Stimulated activated effector memory CD8-positive, alpha-beta T cell treated with anti-CD3 and anti-CD28 coated beads, Interleukin-12 subunit alpha, Interleukin-12 subunit beta, amount 100 ng/mL, for 72 hours (primary cell): ENCODE data around the gene MACROD2.

Source experiments
- ATAC-seq: fragments of 150-1000 bp; cut with Tn5 transposase; 2 replicates; pipeline ENCODE4 v1.10.0; 2021
- DNase-seq, 2 donors: peaks; one replicate each; pipeline ENCODE4 v3.0.0; 2021 to 2022; ENCODE audit warnings: low spot score in 2 of 2
- H3K27ac Mint-ChIP-seq: one replicate; pipeline ENCODE4 v1.8.0; 2022; ENCODE audit warnings: mild to moderate bottlenecking, mixed read lengths
- H3K36me3 Mint-ChIP-seq: one replicate; pipeline ENCODE4 v1.8.0; 2022; ENCODE audit warnings: mild to moderate bottlenecking, mixed read lengths
- H3K4me1 Mint-ChIP-seq: one replicate; pipeline ENCODE4 v1.8.0; 2022; ENCODE audit warnings: mixed read lengths
- H3K4me3 Mint-ChIP-seq: one replicate; pipeline ENCODE4 v1.8.0; 2022; ENCODE audit warnings: mild to moderate bottlenecking, mixed read lengths
- H3K9me3 Mint-ChIP-seq: one replicate; pipeline ENCODE4 v1.8.0; 2022; ENCODE audit warnings: mixed read lengths

MACROD2 gene

DNA sequence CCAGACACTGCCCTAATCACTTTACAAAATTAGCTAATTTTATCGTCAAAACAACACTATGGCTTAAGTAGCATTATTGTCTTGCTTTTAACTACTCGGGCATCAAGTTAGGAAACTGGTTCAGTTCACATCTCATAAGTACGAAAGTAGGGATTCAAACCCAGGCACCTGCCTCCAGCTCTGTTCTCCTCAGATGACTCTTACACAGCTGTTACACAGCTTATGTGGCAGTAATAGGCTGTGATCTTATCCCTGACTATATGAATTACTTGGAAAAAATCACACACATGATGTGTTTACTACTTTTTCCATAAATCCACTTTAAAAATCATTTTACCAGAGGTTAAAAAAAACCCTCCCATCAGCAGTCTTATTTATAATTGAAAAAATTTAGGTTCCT is 731.3 kb downstream of the MACROD2 start:
- DNase-seq (no peak), ATAC-seq (no peak)
- H3K4me3 Mint-ChIP-seq, result no peak overlapping the region

GRCh38 chr20:14727485-14728150 is 732.3 kb downstream of the MACROD2 start:
- peaks cover 17% of the 10 kb centered on the region for H3K9me3 Mint-ChIP-seq
- no peaks in the 10 kb centered on the region for H3K36me3 Mint-ChIP-seq
- no peaks in the 10 kb centered on the region for H3K4me1 Mint-ChIP-seq
- no peak overlapping the region for H3K27ac Mint-ChIP-seq
- H3K4me3 Mint-ChIP-seq, result no peak overlapping the region
- DNase-seq (no peak), ATAC-seq (no peak)

More for the DNA sequence above, 731.3 kb downstream of the MACROD2 start:
- Mint-ChIP-seq H3K9me3 (peaks cover 19% of the 10 kb centered on the region), H3K36me3 (no peaks in the 10 kb centered on the region), H3K4me1 (no peaks in the 10 kb centered on the region), H3K27ac (no peak overlapping the region)

GRCh38 chr20:14729390-14729789 is 734.1 kb downstream of the MACROD2 start:
- peaks cover 15% of the 10 kb centered on the region for H3K9me3 Mint-ChIP-seq
- no peak overlapping the region for H3K4me3 Mint-ChIP-seq
- no peaks in the 10 kb centered on the region for H3K4me1 Mint-ChIP-seq
- DNase-seq (no peak), ATAC-seq (no peak)
- no peak overlapping the region for H3K27ac Mint-ChIP-seq
- no peaks in the 10 kb centered on the region for H3K36me3 Mint-ChIP-seq

GRCh38 chr20:14732343-14732742 is 737.0 kb downstream of the MACROD2 start:
- H3K27ac Mint-ChIP-seq, result no peak overlapping the region
- no peaks in the 10 kb centered on the region for H3K36me3 Mint-ChIP-seq
- H3K9me3 Mint-ChIP-seq, result peaks cover 9% of the 10 kb centered on the region
- H3K4me3 Mint-ChIP-seq, result no peak overlapping the region
- ATAC-seq (no peak), DNase-seq (no peak)
- H3K4me1 Mint-ChIP-seq, result no peaks in the 10 kb centered on the region

GRCh38 chr20:14732996-14733395 is 737.7 kb downstream of the MACROD2 start:
- no peak for ATAC-seq

GRCh38 chr20:14740380-14740779 is 745.1 kb downstream of the MACROD2 start:
- Mint-ChIP-seq H3K9me3 (peaks cover 9% of the 10 kb centered on the region), H3K4me3 (no peak overlapping the region), H3K27ac (no peak overlapping the region), H3K4me1 (no peaks in the 10 kb centered on the region), H3K36me3 (no peaks in the 10 kb centered on the region)
- DNase-seq (no peak), ATAC-seq (no peak)

More at GRCh38 chr20:14732996-14733395, 737.7 kb downstream of the MACROD2 start:
- peaks cover 9% of the 10 kb centered on the region for H3K9me3 Mint-ChIP-seq
- H3K27ac Mint-ChIP-seq, result no peak overlapping the region
- no peaks in the 10 kb centered on the region for H3K36me3 Mint-ChIP-seq
- no peak for DNase-seq
- H3K4me3 Mint-ChIP-seq, result no peak overlapping the region
- H3K4me1 Mint-ChIP-seq, result no peaks in the 10 kb centered on the region

DNA sequence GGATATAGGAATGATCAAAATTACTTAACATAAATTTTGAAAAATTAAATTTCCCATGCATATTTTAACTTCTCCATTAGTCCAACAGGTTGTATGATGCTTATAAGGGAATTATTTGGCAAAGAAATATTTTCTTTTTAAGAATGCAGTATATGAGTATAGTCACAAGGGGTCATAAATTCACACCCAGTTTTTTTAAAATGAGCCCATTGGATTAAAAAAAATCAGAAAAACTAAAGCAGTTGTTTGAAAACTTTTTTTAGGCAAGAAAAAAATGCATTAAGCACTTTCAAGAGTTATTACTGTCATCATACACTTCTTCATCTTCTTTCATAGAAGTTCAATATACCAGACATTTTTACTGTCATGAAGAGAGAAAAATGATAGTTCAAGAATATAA is 746.3 kb downstream of the MACROD2 start:
- Mint-ChIP-seq H3K4me3 (no peak overlapping the region), H3K36me3 (no peaks in the 10 kb centered on the region), H3K27ac (no peak overlapping the region), H3K4me1 (no peaks in the 10 kb centered on the region), H3K9me3 (peaks cover 7% of the 10 kb centered on the region)
- DNase-seq, result no peak
- no peak for ATAC-seq

DNA sequence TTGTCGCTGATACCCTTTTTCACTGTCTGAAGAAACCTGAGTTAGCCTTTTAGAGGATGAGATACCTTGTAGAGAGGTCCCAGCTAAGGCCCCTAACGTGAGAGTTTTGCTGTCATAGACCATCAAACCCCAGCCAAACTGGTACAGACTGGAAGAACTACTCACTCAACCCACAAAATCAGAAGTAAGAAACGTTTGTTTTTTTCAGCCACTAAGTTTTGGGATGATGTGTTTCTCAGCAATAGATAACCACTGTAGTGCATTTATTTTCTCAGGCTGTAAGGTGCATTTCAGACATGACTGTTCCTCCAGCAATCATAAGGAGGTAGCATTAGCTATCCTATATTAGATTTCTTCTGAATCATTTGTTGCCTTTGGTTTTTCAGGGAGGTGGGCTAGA is 749.4 kb downstream of the MACROD2 start:
- ATAC-seq, result no peak
- H3K4me3 Mint-ChIP-seq, result no peak overlapping the region

DNA sequence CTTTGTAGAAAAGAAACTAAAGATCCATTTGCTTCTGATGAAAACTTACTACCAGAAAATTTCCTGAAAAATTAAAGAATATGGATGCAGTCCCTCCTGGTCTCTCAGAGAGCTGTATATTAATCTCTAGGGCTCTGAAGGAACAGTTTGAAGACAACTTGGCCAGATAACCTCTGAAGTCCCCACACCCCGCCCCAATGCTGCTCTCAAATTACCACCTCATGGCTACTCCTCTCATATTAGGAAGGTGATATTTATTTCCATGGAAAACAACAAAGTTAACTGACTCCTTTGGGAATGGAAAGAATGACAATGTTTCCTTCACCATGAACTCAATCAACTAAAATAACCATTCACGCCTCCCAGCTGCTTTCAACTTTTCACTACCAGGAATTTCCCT is 750.5 kb downstream of the MACROD2 start:
- DNase-seq, result no peak
- ATAC-seq, result no peak
- peaks cover 16% of the 10 kb centered on the region for H3K9me3 Mint-ChIP-seq
- H3K4me3 Mint-ChIP-seq, result no peak overlapping the region
- no peaks in the 10 kb centered on the region for H3K4me1 Mint-ChIP-seq
- no peaks in the 10 kb centered on the region for H3K36me3 Mint-ChIP-seq
- H3K27ac Mint-ChIP-seq, result no peak overlapping the region

More for the DNA sequence above, 749.4 kb downstream of the MACROD2 start:
- Mint-ChIP-seq H3K27ac (no peak overlapping the region), H3K9me3 (peaks cover 16% of the 10 kb centered on the region), H3K36me3 (no peaks in the 10 kb centered on the region), H3K4me1 (no peaks in the 10 kb centered on the region)
- no peak for DNase-seq

- no peaks in the 10 kb centered on the region for H3K36me3 Mint-ChIP-seq
- H3K27ac Mint-ChIP-seq, result no peak overlapping the region
- ATAC-seq, result no peak
- peaks cover 29% of the 10 kb centered on the region for H3K9me3 Mint-ChIP-seq
- no peaks in the 10 kb centered on the region for H3K4me1 Mint-ChIP-seq
- DNase-seq, result no peak
- H3K4me3 Mint-ChIP-seq, result no peak overlapping the region
These were observed 755.9 kb downstream of the MACROD2 start for GRCh38 chr20:14751191-14751590.

- no peaks in the 10 kb centered on the region for H3K36me3 Mint-ChIP-seq
- peaks cover 22% of the 10 kb centered on the region for H3K9me3 Mint-ChIP-seq
- no peaks in the 10 kb centered on the region for H3K4me1 Mint-ChIP-seq
- ATAC-seq (no peak), DNase-seq (no peak)
- no peak overlapping the region for H3K4me3 Mint-ChIP-seq
- H3K27ac Mint-ChIP-seq, result no peak overlapping the region
These were observed 762.4 kb downstream of the MACROD2 start for GRCh38 chr20:14757728-14758127.

GRCh38 chr20:14758356-14758755 is 763.0 kb downstream of the MACROD2 start:
- Mint-ChIP-seq H3K4me3 (no peak overlapping the region), H3K9me3 (peaks cover 23% of the 10 kb centered on the region)

DNA sequence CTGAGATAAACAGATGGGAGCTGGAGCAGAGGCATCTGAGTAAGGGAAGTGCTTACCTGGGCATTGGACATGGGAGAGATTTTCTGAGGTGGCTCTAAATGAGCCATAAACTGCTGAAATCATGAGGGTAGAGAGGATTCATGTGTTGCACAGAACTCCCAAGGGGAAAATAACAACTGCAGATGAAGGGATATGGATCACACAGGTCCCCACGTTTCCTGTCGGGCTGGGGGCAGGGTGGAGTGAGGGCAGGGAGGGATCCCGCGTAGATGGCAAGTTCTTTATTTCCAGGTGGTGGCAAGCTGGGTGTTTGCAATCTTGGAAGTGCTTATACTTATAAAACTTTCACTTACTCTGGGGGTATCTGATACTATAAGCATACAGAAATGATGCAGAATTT is 764.7 kb downstream of the MACROD2 start:
- ATAC-seq (no peak), DNase-seq (no peak)
- no peaks in the 10 kb centered on the region for H3K4me1 Mint-ChIP-seq
- H3K4me3 Mint-ChIP-seq, result no peak overlapping the region
- no peaks in the 10 kb centered on the region for H3K36me3 Mint-ChIP-seq
- H3K9me3 Mint-ChIP-seq, result peaks cover 26% of the 10 kb centered on the region
- H3K27ac Mint-ChIP-seq, result no peak overlapping the region

More at GRCh38 chr20:14758356-14758755, 763.0 kb downstream of the MACROD2 start:
- Mint-ChIP-seq H3K4me1 (no peaks in the 10 kb centered on the region), H3K27ac (no peak overlapping the region), H3K36me3 (no peaks in the 10 kb centered on the region)
- ATAC-seq (no peak), DNase-seq (no peak)

- H3K27ac Mint-ChIP-seq, result no peak overlapping the region
- no peak overlapping the region for H3K4me3 Mint-ChIP-seq
- H3K9me3 Mint-ChIP-seq, result peaks cover 23% of the 10 kb centered on the region
- no peaks in the 10 kb centered on the region for H3K36me3 Mint-ChIP-seq
- H3K4me1 Mint-ChIP-seq, result no peaks in the 10 kb centered on the region
- DNase-seq (no peak), ATAC-seq (no peak)
These were observed 766.6 kb downstream of the MACROD2 start for GRCh38 chr20:14761903-14762302.

GRCh38 chr20:14764511-14765369 is 769.4 kb downstream of the MACROD2 start:
- Mint-ChIP-seq H3K9me3 (peaks cover 20% of the 10 kb centered on the region), H3K4me3 (no peak overlapping the region), H3K4me1 (no peaks in the 10 kb centered on the region), H3K36me3 (no peaks in the 10 kb centered on the region), H3K27ac (no peak overlapping the region)
- DNase-seq (no peak), ATAC-seq (no peak)

DNA sequence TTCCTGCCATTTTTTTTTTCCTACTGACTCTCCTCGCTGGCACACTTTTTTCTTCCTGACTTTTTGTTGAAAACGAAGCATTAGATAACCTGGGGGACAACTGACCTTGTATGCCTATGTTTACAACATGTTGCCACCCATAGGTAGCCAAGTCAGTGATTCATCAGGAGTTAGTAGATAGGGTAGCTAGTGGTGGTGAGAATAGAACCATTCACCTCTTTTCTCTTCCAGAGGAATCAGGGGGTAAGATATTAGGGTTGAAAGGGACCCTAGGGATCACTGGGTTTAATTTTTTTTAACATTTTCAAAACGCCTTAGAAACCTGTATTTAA is 770.0 kb downstream of the MACROD2 start:
- no peak overlapping the region for H3K4me3 Mint-ChIP-seq
- ATAC-seq, result no peak

More for the DNA sequence above, 770.0 kb downstream of the MACROD2 start:
- Mint-ChIP-seq H3K4me1 (no peaks in the 10 kb centered on the region), H3K9me3 (peaks cover 17% of the 10 kb centered on the region), H3K36me3 (no peaks in the 10 kb centered on the region), H3K27ac (no peak overlapping the region)
- no peak for DNase-seq
